SU-DHL-6 (cell line): Measurements from ENCODE around the gene IL22RA2.

ENCODE experiments used
- CTCF ChIP-seq: fragments of 200-600 bp; sonication (generic); IDR thresholded peaks from one replicate; pipeline ENCODE4 v1.5.1; 2017; ENCODE audit warnings: antibody characterized with exemption, mild to moderate bottlenecking, low read length, moderate library complexity; ENCODE audit not compliant: insufficient read depth, poor library complexity, severe bottlenecking
- EZH2phosphoT487 ChIP-seq: fragments of 200-600 bp; sonication (generic), shearing (Covaris generic); conservative IDR thresholded peaks from 2 replicates; pipeline ENCODE4 v1.6.1; 2018; ENCODE audit warnings: mild to moderate bottlenecking, antibody characterized with exemption, low read length, moderate library complexity, mixed read lengths

- no peak for TF ChIP-seq CTCF
- no peak for TF ChIP-seq EZH2phosphoT487
Measured at GRCh38 chr6:137095093-137095492, 78.4 kb downstream of the IL22RA2 start.
